Measurements from ENCODE around the gene PROB1.
"Not testable (repeated sequence)": the region's sequence is repeated elsewhere in the genome, so short reads cannot be mapped to it uniquely, and the experiment has no call there.

PROB1 gene

DNA sequence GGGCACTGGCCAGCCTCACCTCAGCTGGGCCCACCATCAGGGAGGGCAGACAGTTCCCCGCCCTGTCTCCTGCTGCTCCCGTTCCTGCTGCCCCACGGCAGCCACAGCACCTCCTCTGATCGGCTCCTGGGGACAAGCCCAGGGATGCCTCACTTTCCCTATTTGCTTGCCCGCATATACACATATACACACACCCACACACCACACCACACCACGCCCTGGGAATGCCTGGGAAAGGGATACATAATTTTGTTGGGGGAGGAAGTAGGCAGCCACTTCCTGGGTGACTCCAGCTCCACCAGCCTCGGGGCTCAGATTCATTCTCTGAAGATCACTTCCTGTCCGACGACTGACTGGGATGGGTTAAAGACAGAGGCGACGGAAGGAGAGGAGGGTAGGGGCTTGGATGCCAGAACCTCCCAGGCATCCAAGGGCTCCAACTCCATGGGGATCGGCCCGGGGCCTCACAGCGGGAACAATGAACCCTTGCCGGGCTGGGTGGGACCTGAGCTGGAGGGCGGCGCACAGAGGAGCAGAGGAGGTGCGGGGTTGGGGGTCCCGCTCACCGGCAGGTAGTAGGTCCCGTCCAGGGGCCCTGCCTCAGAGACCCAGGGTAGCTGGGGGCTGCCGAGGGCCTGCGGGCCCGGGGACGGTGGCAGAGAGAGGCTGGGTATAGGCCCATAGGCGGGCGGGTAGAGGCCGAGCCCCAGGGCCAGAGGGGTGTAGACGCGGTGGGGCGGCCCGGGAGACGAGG lies 3.2 kb downstream of the PROB1 start:
- DNase-seq = no peak

- no peak for DNase-seq
Measured at GRCh38 chr5:139390639-139391569, 4.0 kb downstream of the PROB1 start.

DNA sequence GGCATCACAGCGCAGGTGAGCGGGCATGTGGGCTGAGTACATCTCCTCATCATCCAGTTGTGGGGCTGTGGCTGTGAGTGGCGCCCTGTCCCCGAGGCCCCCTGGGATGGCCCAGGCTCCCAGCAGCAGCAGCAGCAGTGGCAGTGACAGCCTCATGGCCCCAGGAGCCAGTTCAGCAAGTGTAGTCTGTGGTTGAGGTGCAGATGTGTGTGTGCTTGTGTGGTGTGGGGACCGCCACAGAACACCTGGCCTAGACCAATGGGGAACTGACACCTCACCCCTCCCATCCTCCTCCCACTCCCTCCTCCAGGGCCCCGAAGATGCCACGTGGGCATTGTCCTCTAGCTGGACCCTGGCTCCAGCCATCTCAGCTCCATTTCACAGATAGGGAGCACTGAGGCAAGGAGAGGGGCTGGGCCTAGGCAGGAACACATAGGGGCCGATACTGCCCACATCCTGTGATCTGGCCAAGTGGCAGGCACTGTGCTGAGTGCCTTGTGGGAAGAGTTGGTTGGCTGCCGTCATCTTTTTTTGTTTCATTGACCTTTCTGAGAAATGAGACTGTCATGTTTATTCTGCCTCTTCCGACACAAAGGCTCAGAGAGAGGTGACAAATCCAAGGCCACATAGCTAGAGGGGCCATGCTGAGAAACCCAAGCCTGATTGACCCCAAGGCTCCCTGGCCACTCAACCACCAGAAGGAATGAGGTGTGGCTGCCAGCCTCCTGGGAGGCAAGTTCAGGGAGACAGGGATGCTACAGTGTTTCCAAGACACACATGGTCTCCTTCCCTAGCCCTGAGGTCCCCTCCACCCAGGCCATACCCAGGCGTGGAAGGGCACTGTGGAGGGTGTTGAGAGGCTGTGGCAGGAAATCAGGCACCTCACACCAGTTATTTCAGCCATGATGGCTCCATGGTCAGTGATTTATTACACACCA lies 4.9 kb downstream of the PROB1 start, which contains the start of gene MZB1:
MZB1 (minus strand) TSS at position 213 of the 938 bp plus-strand sequence; CDS start at position 156, 57 bp downstream.
- no peak for DNase-seq

DNA sequence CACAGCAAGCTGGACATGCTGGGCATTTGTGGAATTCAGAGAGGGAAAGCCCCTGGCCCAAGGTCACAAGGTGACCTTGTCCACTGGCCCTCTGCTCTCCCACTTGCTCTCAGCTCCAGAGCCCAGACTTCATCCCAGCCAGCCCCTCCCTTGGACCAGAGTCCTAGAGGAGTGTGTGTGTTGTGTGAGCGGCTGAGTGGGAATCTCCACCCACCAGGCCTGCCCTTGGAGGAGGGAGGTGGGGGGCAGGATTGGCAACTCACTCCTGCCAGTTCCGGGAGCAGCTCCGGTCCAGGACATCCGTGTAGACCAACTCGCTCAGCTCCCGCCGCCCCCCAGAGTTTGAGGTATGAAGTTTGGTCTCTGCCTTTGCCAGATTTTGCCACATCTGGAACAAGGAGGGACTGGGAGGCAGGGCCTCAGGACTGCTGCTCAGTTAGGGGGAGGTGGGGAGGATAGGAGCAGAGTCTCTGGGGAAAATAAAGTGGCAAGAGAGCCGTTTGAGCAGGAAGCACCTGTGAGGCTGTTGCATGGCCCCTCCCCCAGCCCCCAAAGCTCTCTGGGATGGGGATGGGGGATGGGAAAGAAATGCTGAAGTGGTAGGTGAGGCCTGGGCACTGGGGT lies 6.6 kb downstream of the PROB1 start:
- peak; percentile 82 for DNase-seq

DNA sequence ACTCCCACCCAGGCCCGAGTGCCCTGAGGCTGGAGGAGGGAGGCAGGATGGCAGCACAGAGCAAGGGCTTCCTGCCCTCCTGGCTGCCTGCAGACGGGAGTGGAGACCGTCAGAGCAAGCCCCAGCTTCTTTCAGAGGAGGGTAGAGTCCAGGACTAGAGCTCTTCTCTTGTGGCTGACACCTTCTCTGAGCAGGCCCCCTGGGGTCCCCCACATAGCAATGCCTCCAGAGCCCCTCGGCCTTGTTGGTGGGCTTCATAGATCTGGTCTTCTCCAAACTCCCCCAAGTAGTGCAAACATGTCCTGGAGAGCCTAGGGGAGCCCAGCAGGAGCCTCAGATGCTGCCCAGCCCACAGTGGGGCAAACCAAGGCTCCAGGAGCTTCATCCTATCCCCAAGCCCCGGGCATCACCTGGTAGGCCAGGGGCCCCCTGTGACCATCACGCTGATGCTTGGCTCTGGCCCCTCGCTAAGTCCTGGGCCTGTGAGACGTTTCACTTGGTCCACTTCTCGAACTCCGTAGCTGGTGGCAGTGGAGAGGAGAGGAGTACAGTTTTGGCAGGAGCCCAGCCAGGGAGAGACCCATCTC lies 7.2 kb downstream of the PROB1 start:
- no peak for DNase-seq

GRCh38 chr5:139386956-139387355 lies 7.9 kb downstream of the PROB1 start:
- DNase-seq = not testable (repeated sequence)

DNA sequence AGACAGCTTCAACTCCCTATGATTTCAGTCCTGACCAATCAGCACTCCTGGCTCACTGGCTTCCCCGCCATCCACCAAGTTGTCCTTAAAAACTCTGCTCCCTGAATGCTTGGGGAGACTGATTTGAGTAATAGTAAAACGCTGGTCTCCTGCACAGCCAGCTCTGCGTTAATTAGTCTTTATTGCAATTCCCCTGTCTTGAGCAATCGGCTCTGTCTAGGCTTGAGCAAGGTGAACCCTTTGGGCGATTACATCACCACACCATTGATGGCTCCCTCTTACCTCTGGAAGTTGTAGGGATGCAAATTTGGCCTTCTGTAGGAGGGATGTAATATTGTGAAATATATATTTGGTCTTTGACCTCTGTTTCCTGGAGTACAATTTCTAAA lies 8.9 kb downstream of the PROB1 start:
- DNase-seq = no peak

DNA sequence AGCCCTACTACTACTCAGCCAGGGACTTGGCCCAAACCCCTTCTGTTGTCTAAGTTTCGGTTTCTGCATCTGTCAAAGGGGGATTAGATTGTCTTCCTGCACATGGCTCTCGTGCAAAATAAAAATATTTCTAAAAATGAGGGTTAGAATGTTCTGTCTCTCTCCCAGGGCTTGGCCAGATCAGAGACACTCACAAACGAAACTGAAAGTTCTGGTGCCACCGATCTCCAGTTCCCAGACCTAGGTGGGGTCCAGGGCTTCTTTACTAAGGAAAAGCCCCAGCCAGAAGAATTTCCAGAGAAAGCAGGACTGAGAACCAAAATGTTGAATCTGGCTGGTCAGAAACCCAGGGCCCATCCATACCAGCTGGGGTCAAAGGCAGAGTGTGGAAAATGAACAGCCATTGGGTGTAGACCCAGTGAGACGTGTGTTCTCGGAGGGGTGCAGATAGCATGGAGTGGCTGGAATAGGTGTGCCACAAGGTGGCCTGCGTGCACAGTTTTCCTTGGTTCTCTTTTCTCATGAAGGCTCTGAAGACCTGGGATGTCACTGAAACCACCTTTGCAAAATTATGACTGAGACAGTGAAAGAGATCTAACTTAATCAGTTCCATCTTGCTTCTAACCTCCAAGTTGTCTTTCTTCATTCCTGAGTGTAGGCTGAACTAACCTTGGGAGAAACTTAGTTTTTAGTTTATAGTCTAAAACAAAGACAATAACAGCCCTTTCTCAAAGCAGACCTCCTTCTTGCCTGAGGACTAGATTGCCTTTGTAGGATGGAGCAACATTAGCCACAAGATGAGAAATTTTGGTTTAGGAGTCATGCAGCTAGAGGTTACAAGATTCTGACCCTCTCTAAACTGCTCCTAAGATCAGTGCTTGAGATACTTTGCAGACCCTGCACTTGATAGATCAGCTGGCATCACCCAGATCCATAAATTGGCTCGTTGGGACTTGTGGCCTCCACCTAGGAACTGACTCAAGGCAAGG lies 9.5 kb downstream of the PROB1 start:
- DNase-seq = peak; percentile 33

- DNase-seq = no peak
Measured at GRCh38 chr5:139384591-139385051, 10.3 kb downstream of the PROB1 start.

GRCh38 chr5:139383993-139384590 lies 10.8 kb downstream of the PROB1 start:
- DNase-seq = no peak

GRCh38 chr5:139383275-139383992 lies 11.5 kb downstream of the PROB1 start, which contains the start of gene SLC23A1:
TSS of gene SLC23A1 (minus strand) at chr5:139383297. CDS start at chr5:139383253, 44 bp downstream.
- DNase-seq = no peak

DNA sequence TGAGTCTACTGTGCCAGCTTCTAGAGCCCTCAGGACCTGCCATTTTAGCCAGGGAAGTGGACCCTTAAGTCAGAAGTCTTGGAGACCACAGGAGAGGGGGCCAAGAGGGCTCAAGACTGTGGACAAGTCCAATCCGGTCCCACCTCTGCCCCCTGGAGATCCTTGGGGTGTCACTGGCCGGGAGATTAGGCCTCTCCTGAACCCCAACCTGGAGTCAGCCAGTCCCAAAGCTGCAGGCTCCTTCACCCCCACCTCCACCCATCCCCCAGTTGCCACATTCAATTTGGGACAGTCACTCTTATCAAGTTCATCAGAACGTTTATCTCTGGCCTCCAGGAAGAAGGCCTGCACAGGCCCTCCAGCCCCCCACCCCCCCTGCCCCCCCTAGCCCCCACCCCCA lies 12.1 kb downstream of the PROB1 start:
- DNase-seq = no peak

DNA sequence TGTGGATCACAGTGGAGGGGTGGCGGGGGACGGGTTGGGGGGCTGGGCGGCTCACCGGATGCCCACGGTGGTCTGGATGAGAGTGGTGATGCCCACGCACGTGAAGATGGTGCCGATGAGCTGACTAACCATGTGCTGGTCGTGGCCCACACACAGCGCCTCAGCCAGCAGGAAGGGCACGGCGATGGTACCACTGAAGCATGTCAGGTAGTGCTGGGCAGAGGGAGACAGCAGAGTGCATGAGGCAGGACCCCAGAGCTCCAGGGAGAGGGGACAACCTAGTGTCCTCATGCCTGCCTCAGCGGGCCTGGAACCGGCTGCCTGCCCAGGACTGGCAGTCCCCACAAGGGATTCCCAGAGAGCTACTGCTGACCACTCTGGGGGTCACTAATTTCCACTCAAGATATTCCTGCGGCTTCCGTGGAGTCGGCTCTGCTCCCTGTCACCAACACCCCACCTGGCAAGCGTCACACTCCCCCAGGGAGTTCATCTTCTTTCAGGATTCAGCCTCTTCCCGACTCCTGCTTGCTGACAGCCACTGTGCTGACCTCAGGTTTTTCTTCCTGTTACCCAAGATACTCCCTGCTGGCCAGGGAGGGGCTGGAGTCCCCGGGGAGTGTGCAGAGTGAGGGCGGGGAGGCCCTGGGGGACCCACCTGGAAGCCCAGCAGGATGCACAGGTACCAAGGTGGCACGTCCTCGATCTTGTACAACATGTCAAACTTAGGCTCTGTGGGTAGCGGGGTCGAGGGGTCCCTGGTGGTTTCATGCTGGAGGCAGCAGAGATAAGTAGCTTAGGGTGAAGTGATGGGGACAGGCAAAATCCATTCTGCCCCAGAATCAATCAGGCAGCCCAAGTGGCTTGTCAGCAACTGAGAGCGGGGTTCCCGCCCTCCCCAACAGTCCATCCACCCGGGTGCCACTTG lies 12.8 kb downstream of the PROB1 start:
- DNase-seq = no peak

GRCh38 chr5:139379626-139380449 lies 15.1 kb downstream of the PROB1 start:
- DNase-seq = no peak

DNA sequence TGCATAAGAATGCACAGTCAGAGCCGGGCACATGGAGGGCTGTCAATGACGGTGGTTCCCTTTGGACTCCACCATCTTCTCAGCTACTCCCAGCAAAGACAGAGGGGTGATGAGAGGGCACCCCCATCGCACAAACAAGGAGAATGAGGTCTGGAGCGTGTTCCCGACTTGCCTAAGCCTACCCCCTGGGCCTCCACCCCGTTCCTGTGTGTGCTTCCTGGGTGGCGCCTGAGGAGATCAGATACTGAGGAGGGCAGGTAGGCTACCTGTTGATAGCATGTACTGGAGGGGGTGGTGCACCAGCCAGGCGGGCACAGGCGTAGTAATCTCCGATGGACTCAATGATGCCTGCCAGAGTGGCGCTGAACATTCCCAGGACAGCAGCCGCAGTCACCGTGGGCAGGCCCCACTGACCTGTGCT lies 16.0 kb downstream of the PROB1 start:
- no peak for DNase-seq

GRCh38 chr5:139378101-139378825 lies 16.6 kb downstream of the PROB1 start:
- no peak for DNase-seq
